Astrocyte (in vitro differentiated cells and primary cell): ENCODE measurements around the gene SIK3. TPM values are rescaled to one million over a fixed set of nuclear protein-coding genes. Genes with fewer than 3 reads are reported as not detected.

ENCODE experiments used
- DNase-seq: peaks from one replicate; pipeline ENCODE4 v3.0.0-alpha.2; 2010; ENCODE audit warnings: low read depth
- FAIRE-seq: peaks from 2 replicates; lab custom pipeline; 2011; peaks lifted over from hg19 to GRCh38; lab: Jason Lieb, UNC
- H2AFZ ChIP-seq: 2 replicates; pipeline ENCODE4 v1.6.0; 2012; ENCODE audit warnings: low read depth, low read length, inconsistent platforms
- H3K27ac ChIP-seq: 2 replicates; pipeline ENCODE4 v1.5.1; 2011; ENCODE audit warnings: low read depth, low read length, inconsistent platforms
- H3K27me3 ChIP-seq: 2 replicates; pipeline ENCODE4 v1.6.0; 2011; ENCODE audit warnings: low read length, inconsistent platforms; ENCODE audit not compliant: insufficient read depth
- H3K36me3 ChIP-seq: 2 replicates; pipeline ENCODE4 v1.5.1; 2011; ENCODE audit warnings: low read length, inconsistent platforms; ENCODE audit not compliant: insufficient read depth
- H3K4me1 ChIP-seq: 2 replicates; pipeline ENCODE4 v1.5.1; 2011; ENCODE audit warnings: low read length, inconsistent platforms; ENCODE audit not compliant: insufficient read depth
- H3K4me2 ChIP-seq: 2 replicates; pipeline ENCODE4 v1.6.0; 2012; ENCODE audit warnings: low read length, inconsistent platforms
- H3K4me3 ChIP-seq: 2 replicates; pipeline ENCODE4 v1.5.1; 2011; ENCODE audit warnings: low read depth, mild to moderate bottlenecking, low read length, inconsistent platforms; ENCODE audit not compliant: insufficient read depth
- H3K79me2 ChIP-seq: 2 replicates; pipeline ENCODE4 v1.6.0; 2012; ENCODE audit warnings: mild to moderate bottlenecking, low read length, inconsistent platforms; ENCODE audit not compliant: insufficient read depth
- H3K9ac ChIP-seq: 2 replicates; pipeline ENCODE4 v1.6.0; 2012; ENCODE audit warnings: mild to moderate bottlenecking, low read length, inconsistent platforms
- H3K9me3 ChIP-seq: 2 replicates; pipeline ENCODE4 v1.5.1; 2012; ENCODE audit warnings: low read depth, mild to moderate bottlenecking, low read length, inconsistent platforms; ENCODE audit not compliant: insufficient read depth
- H4K20me1 ChIP-seq: 2 replicates; pipeline ENCODE4 v1.6.0; 2012; ENCODE audit warnings: low read length, inconsistent platforms; ENCODE audit not compliant: insufficient read depth
- H3K27ac Mint-ChIP-seq: one replicate; pipeline ENCODE4 v1.8.0; 2021; ENCODE audit warnings: mild to moderate bottlenecking, mixed read lengths; ENCODE audit not compliant: unreplicated experiment
- H3K27me3 Mint-ChIP-seq: one replicate; pipeline ENCODE4 v1.8.0; 2021; ENCODE audit warnings: low read depth, mixed read lengths; ENCODE audit not compliant: unreplicated experiment
- H3K36me3 Mint-ChIP-seq: one replicate; pipeline ENCODE4 v1.8.0; 2021; ENCODE audit warnings: low read depth, mixed read lengths; ENCODE audit not compliant: unreplicated experiment
- H3K4me1 Mint-ChIP-seq: one replicate; pipeline ENCODE4 v1.8.0; 2021; ENCODE audit warnings: low read depth, mixed read lengths; ENCODE audit not compliant: unreplicated experiment
- H3K4me3 Mint-ChIP-seq: one replicate; pipeline ENCODE4 v1.8.0; 2021; ENCODE audit warnings: mild to moderate bottlenecking, moderate library complexity, mixed read lengths; ENCODE audit not compliant: unreplicated experiment
- H3K9me3 Mint-ChIP-seq: one replicate; pipeline ENCODE4 v1.8.0; 2021; ENCODE audit warnings: mild to moderate bottlenecking, mixed read lengths; ENCODE audit not compliant: unreplicated experiment
- EZH2 ChIP-seq: IDR thresholded peaks from 2 replicates; pipeline ENCODE4 v1.6.1; 2012; ENCODE audit warnings: mild to moderate bottlenecking, low read length, inconsistent platforms; ENCODE audit not compliant: insufficient read depth
- total RNA-seq: library from RNA; stranded (reverse); gene quantifications from 2 replicates; pipeline ENCODE4 v1.2.1, GENCODE V29; 2021
- TF ChIP-seq, protein P1 (sequence below): IDR thresholded peaks from 2 replicates; pipeline ENCODE4 v1.5.1; 2011; ENCODE audit warnings: low read depth, mild to moderate bottlenecking, inconsistent platforms, low read length, moderate library complexity; ENCODE audit not compliant: insufficient read depth

Gene SIK3
- total RNA-seq, 1 donor from 2014 or later: 34.4 TPM

GRCh38 chr11:116864531-116864930 lies 233.7 kb downstream of the SIK3 start:
- peaks cover 31% of the 10 kb centered on the region for H3K4me1 Mint-ChIP-seq
- Histone ChIP-seq H2AFZ (no peak overlapping the region), H3K9me3 (no peaks in the 10 kb centered on the region), H3K9ac (no peak overlapping the region), H3K27ac (no peak overlapping the region), H3K4me1 (peaks cover 10% of the 10 kb centered on the region), H4K20me1 (no peaks in the 10 kb centered on the region), H3K4me3 (no peak overlapping the region), H3K36me3 (peaks cover 5% of the 10 kb centered on the region), H3K4me2 (no peak overlapping the region), H3K79me2 (no peaks in the 10 kb centered on the region), H3K27me3 (no peaks in the 10 kb centered on the region)
- FAIRE-seq (peak; percentile 13), DNase-seq (peak; percentile 55)
- TF ChIP-seq EZH2: no peak
- TF ChIP-seq, protein P1, sequence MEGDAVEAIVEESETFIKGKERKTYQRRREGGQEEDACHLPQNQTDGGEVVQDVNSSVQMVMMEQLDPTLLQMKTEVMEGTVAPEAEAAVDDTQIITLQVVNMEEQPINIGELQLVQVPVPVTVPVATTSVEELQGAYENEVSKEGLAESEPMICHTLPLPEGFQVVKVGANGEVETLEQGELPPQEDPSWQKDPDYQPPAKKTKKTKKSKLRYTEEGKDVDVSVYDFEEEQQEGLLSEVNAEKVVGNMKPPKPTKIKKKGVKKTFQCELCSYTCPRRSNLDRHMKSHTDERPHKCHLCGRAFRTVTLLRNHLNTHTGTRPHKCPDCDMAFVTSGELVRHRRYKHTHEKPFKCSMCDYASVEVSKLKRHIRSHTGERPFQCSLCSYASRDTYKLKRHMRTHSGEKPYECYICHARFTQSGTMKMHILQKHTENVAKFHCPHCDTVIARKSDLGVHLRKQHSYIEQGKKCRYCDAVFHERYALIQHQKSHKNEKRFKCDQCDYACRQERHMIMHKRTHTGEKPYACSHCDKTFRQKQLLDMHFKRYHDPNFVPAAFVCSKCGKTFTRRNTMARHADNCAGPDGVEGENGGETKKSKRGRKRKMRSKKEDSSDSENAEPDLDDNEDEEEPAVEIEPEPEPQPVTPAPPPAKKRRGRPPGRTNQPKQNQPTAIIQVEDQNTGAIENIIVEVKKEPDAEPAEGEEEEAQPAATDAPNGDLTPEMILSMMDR: no peak
- H3K27ac Mint-ChIP-seq: no peak overlapping the region
- H3K36me3 Mint-ChIP-seq: peaks cover 39% of the 10 kb centered on the region
- no peaks in the 10 kb centered on the region for H3K27me3 Mint-ChIP-seq
- no peak overlapping the region for H3K4me3 Mint-ChIP-seq
- peaks cover 2% of the 10 kb centered on the region for H3K9me3 Mint-ChIP-seq

GRCh38 chr11:116862951-116863350 lies 235.3 kb downstream of the SIK3 start:
- Histone ChIP-seq H3K79me2 (no peaks in the 10 kb centered on the region), H3K36me3 (peaks cover 5% of the 10 kb centered on the region), H4K20me1 (no peaks in the 10 kb centered on the region), H3K9ac (no peak overlapping the region), H3K27ac (no peak overlapping the region), H2AFZ (no peak overlapping the region), H3K4me1 (peaks cover 10% of the 10 kb centered on the region), H3K27me3 (no peaks in the 10 kb centered on the region), H3K9me3 (no peaks in the 10 kb centered on the region), H3K4me3 (no peak overlapping the region), H3K4me2 (no peak overlapping the region)
- H3K4me3 Mint-ChIP-seq: no peak overlapping the region
- H3K36me3 Mint-ChIP-seq: peaks cover 46% of the 10 kb centered on the region
- TF ChIP-seq, protein P1: no peak
- TF ChIP-seq EZH2: no peak
- peaks cover 31% of the 10 kb centered on the region for H3K4me1 Mint-ChIP-seq
- H3K27me3 Mint-ChIP-seq: no peaks in the 10 kb centered on the region
- DNase-seq (peak; percentile 29), FAIRE-seq (no peak)
- peak overlapping the region; percentile 42 for H3K27ac Mint-ChIP-seq
- H3K9me3 Mint-ChIP-seq: peaks cover 2% of the 10 kb centered on the region

GRCh38 chr11:116862185-116862584 lies 236.0 kb downstream of the SIK3 start:
- Mint-ChIP-seq H3K9me3 (peaks cover 2% of the 10 kb centered on the region), H3K27ac (no peak overlapping the region), H3K36me3 (peaks cover 44% of the 10 kb centered on the region), H3K4me3 (no peak overlapping the region), H3K4me1 (peaks cover 31% of the 10 kb centered on the region), H3K27me3 (no peaks in the 10 kb centered on the region)
- Histone ChIP-seq H3K27ac (no peak overlapping the region), H4K20me1 (no peaks in the 10 kb centered on the region), H3K36me3 (peaks cover 5% of the 10 kb centered on the region), H3K4me3 (no peak overlapping the region), H3K79me2 (no peaks in the 10 kb centered on the region), H3K4me2 (no peak overlapping the region), H3K27me3 (no peaks in the 10 kb centered on the region), H3K4me1 (peaks cover 18% of the 10 kb centered on the region), H3K9ac (no peak overlapping the region), H3K9me3 (no peaks in the 10 kb centered on the region), H2AFZ (no peak overlapping the region)
- FAIRE-seq (no peak), DNase-seq (no peak)
- TF ChIP-seq EZH2: no peak
- TF ChIP-seq, protein P1: no peak
